K562 (cell line): ENCODE results near the gene NFYC. TPM values are rescaled to one million over a fixed set of nuclear protein-coding genes. Genes with fewer than 3 reads are reported as not detected.

Experiments used
- ATAC-seq: fragments of 200-7000 bp; cut with Tn5 transposase; 3 replicates; pipeline ENCODE4 v1.9.1; 2020; ENCODE audit warnings: moderate library complexity
- BruUV-seq: library from RNA; stranded (reverse); fragments of 400-500 nt; replicated peaks from 2 replicates; lab custom pipeline; 2021; lab: Mats Ljungman, UMichigan
- CTCF ChIA-PET: fragments of 300-600 bp; formaldehyde crosslinking; extraction: SDS; loops from one replicate; lab custom pipeline; 2021; ENCODE audit warnings: low intra/inter-chr PET ratio; lab: Yijun Ruan, JAX
- POLR2A ChIA-PET: fragments of 300-600, 350-650 bp; sonication (Branson Sonifier 250); formaldehyde crosslinking; extraction: SDS; loops from one replicate; lab custom pipeline; 2021; ENCODE audit warnings: antibody characterized with exemption, inconsistent platforms; lab: Yijun Ruan, JAX
- DNase-seq, 4 experiments: peaks; one replicate each; pipeline versions ENCODE4 v3.0.0 to v3.0.0-alpha.2; 2011 to 2018; ENCODE audit warnings: low spot score in 3 of 4, mixed read lengths in 3 of 4; ENCODE audit errors: extremely low read depth in 1 of 4
- FAIRE-seq: peaks from 2 replicates; lab custom pipeline; 2011; peaks lifted over from hg19 to GRCh38; lab: Jason Lieb, UNC
- H2AFZ ChIP-seq: 2 replicates; pipeline ENCODE4 v1.6.0; 2011; ENCODE audit warnings: low read depth, low read length, control low read depth, inconsistent platforms
- H3K27ac ChIP-seq: fragments of 200-600 bp; 3 replicates; pipeline ENCODE4 v1.8.0; 2011; ENCODE audit warnings: low read depth, mild to moderate bottlenecking, control low read depth, inconsistent platforms, low read length, moderate library complexity, mixed read lengths; ENCODE audit errors: extremely low read depth
- H3K27me3 ChIP-seq, 2 experiments: fragments of 300-600 bp in 1 of 2; 2 replicates in 1 of 2; 3 replicates in 1 of 2; pipeline versions ENCODE4 v1.6.0 to v1.8.0; 2011; ENCODE audit warnings: inconsistent platforms in 2 of 2, low read length in 2 of 2, mild to moderate bottlenecking in 1 of 2, mixed read lengths in 1 of 2, moderate library complexity in 1 of 2; ENCODE audit not compliant: control insufficient read depth in 2 of 2, insufficient read depth in 2 of 2
- H3K36me3 ChIP-seq: fragments of 300-600 bp; 3 replicates; pipeline ENCODE4 v1.8.0; 2011; ENCODE audit warnings: mild to moderate bottlenecking, low read length, inconsistent platforms; ENCODE audit not compliant: control insufficient read depth, insufficient read depth
- H3K4me1 ChIP-seq, 2 experiments: fragments of 200-600 bp in 1 of 2; replicated peaks in 1 of 2; 2 replicates in 1 of 2; 3 replicates in 1 of 2; pipeline versions ENCODE4 v1.5.1 to v1.8.0; 2011; ENCODE audit warnings: inconsistent platforms in 2 of 2, low read length in 2 of 2, mild to moderate bottlenecking in 1 of 2, mixed read lengths in 1 of 2, moderate library complexity in 1 of 2; ENCODE audit not compliant: control insufficient read depth in 2 of 2, insufficient read depth in 2 of 2
- H3K4me2 ChIP-seq: 2 replicates; pipeline ENCODE4 v1.6.1; 2011; ENCODE audit warnings: low read length, control low read depth, inconsistent platforms, mixed read lengths; ENCODE audit not compliant: insufficient read depth
- H3K4me3 ChIP-seq: fragments of 200-600 bp; sonication (generic), shearing (Covaris generic); 2 replicates; pipeline ENCODE4 v1.5.1; 2016; ENCODE audit warnings: control low read depth, inconsistent platforms
- H3K79me2 ChIP-seq: fragments of 200-600 bp; 3 replicates; pipeline ENCODE4 v1.8.0; 2011; ENCODE audit warnings: low read length, inconsistent platforms; ENCODE audit not compliant: control insufficient read depth, insufficient read depth
- H3K9ac ChIP-seq, 2 experiments: 2 replicates each; pipeline versions ENCODE4 v1.6.0 to v1.6.1; 2011; ENCODE audit warnings: low read depth in 2 of 2, low read length in 2 of 2, control low read depth in 1 of 2, inconsistent platforms in 1 of 2, mild to moderate bottlenecking in 1 of 2, mixed read lengths in 1 of 2; ENCODE audit not compliant: insufficient read depth in 1 of 2
- H3K9me1 ChIP-seq: one replicate; pipeline ENCODE4 v1.6.0; 2011; ENCODE audit warnings: inconsistent platforms, mild to moderate bottlenecking, low read length, moderate library complexity; ENCODE audit not compliant: control insufficient read depth, insufficient read depth
- H3K9me3 ChIP-seq: replicated peaks from 2 replicates; pipeline ENCODE4 v1.5.1; 2011; ENCODE audit warnings: low read depth, low read length, inconsistent platforms; ENCODE audit not compliant: control insufficient read depth, insufficient read depth
- H4K20me1 ChIP-seq: replicated peaks from 2 replicates; pipeline ENCODE4 v1.6.1; 2011; ENCODE audit warnings: low read length, inconsistent platforms, mixed read lengths; ENCODE audit not compliant: control insufficient read depth, insufficient read depth
- ARID2 ChIP-seq: fragments of 450-650 bp; IDR thresholded peaks from 2 replicates; pipeline ENCODE4 v1.6.1; 2017; ENCODE audit warnings: antibody characterized with exemption, mild to moderate bottlenecking
- CCNT2 ChIP-seq: IDR thresholded peaks from 2 replicates; pipeline ENCODE4 v1.6.1; 2011; ENCODE audit warnings: borderline replicate concordance, low read depth, mild to moderate bottlenecking, moderate library complexity, mixed read lengths, low read length; ENCODE audit not compliant: insufficient read length; ENCODE audit errors: extremely low read depth
- KDM5B ChIP-seq: fragments of 200-600 bp; sonication (generic); IDR thresholded peaks from 2 replicates; pipeline ENCODE4 v1.6.1; 2012; ENCODE audit warnings: low read depth, mild to moderate bottlenecking, moderate library complexity, low read length, control low read depth, inconsistent platforms; ENCODE audit not compliant: insufficient replicate concordance
- RREB1 ChIP-seq: fragments of 250-450 bp; sonication (Bioruptor Pico); IDR thresholded peaks from 2 replicates; pipeline ENCODE4 v1.4.0; 2020
- SMARCB1 ChIP-seq: IDR thresholded peaks from 2 replicates; pipeline ENCODE4 v1.6.1; 2011; ENCODE audit warnings: improper control_type of control experiment, low read depth; ENCODE audit not compliant: insufficient read length
- TFAP4 ChIP-seq: sonication (generic); formaldehyde crosslinking; IDR thresholded peaks from 2 replicates; pipeline ENCODE4 v1.8.0; 2022; ENCODE audit warnings: missing genetic modification reagents, mild to moderate bottlenecking, moderate library complexity, borderline replicate concordance
- ZNF263 ChIP-seq: sonication (generic); formaldehyde crosslinking; IDR thresholded peaks from 2 replicates; pipeline ENCODE4 v1.8.0; 2022; ENCODE audit warnings: mild to moderate bottlenecking, missing genetic modification reagents, borderline replicate concordance
- WGBS: fragments of 100-300 bp; shearing (Covaris generic); methylation state at CpG from one replicate; pipeline ENCODE4 v1.1.6; 2016; ENCODE audit warnings: low coverage, mixed read lengths; ENCODE audit not compliant: insufficient coverage; ENCODE audit errors: missing lambda C conversion rate; 5-methylcytosine and 5-hydroxymethylcytosine counted together
- in situ Hi-C: fragments of 300-500 bp; cut with MboI; formaldehyde crosslinking; loops from 4 replicates; pipeline ENCODE4 v1.15.0; 2018; ENCODE audit warnings: inconsistent platforms, mixed read lengths
- intact Hi-C: fragments of 100-400 bp; cut with micrococcal nuclease; formaldehyde crosslinking; loops from 2 replicates; pipeline ENCODE4 v1.14.2; 2022
- polyA plus RNA-seq, 8 experiments: library from polyadenylated mRNA; depleted of rRNA in 4 of 8; stranded (reverse) in 5 of 8; unstranded in 3 of 8; fragments of >200 nt; fragmentation: Nextera tagmentation in 2 of 8; fragmentation: Illumina TruSeq in 1 of 8; extraction: Ambion mirVana in 2 of 8; extraction: Trizol in 1 of 8; gene quantifications; 2 replicates each; pipeline versions ENCODE4 v1.2.1 to v1.2.3, GENCODE V29; 2011 to 2014; ENCODE audit warnings: inconsistent platforms in 1 of 8, missing spikeins in 1 of 8
- total RNA-seq, 7 experiments: library from RNA; depleted of rRNA in 6 of 7; stranded (reverse); fragments of >200 nt in 6 of 7; fragmentation: Illumina TruSeq in 2 of 7; extraction: Trizol in 2 of 7; gene quantifications; 2 replicates each; pipeline versions ENCODE4 v1.2.1 to v1.2.3, GENCODE V29; 2011 to 2021; ENCODE audit warnings: low replicate concordance in 1 of 7

The NFYC gene
- total and polyA plus RNA-seq, 9 of the 15 experiments (the other 6 are each of a cell fraction or from before 2014, with no cell fraction given), result 4.8 to 59.8 (median 41.1) TPM

GRCh38 chr1:40782371-40782956 lies 91.0 kb downstream of the NFYC start:
- 0 out of 2 replicates have a peak overlapping the region, but pooled peaks have one; percentile 21 for H2AFZ ChIP-seq
- H3K9me1 ChIP-seq, result no peaks in the 10 kb centered on the region
- H3K9me3 ChIP-seq, result no peaks in the 10 kb centered on the region
- peaks cover 7% of the 10 kb centered on the region; the same call in 2 of the 3 replicates for H3K79me2 ChIP-seq
- intact Hi-C loops, result no loop called here
- H3K27ac ChIP-seq, result no peak overlapping the region
- no peaks in the 10 kb centered on the region for H3K27me3 ChIP-seq
- 48% methylated on average over 11 of the region's 20 CpGs for WGBS
- H4K20me1 ChIP-seq, result no peaks in the 10 kb centered on the region; the same call in 1 of the 2 replicates
- no peak overlapping the region for H3K4me3 ChIP-seq
- ChIA-PET POLR2A (interaction anchor here (0.6 to 1.2 kb wide), 10 partner anchors 9 to 1534 kb away, joined by 3 to 5 read pairs (median 3); no protein-coding TSS in a partner anchor), CTCF (interaction anchor here (0.6 to 0.7 kb wide), 2 partner anchors 9 to 139 kb away, joined by 3 read pairs; no protein-coding TSS in a partner anchor)
- ATAC-seq, result no peak
- peak; percentile 28; the same call in 1 of the 2 replicates for TF ChIP-seq TFAP4 (CRISPR knock-in tag)
- TF ChIP-seq SMARCB1, result no peak
- TF ChIP-seq RREB1 (CRISPR knock-in tag), result no peak
- 0 out of 2 replicates have a peak, but pooled peaks have one; percentile 15 for TF ChIP-seq ZNF263 (CRISPR knock-in tag)
- TF ChIP-seq CCNT2, result no peak
- peak; percentile 12 for TF ChIP-seq KDM5B
- no peak for TF ChIP-seq ARID2
- peak overlapping the region; percentile 72; the same call in 1 of the 2 replicates for H3K4me2 ChIP-seq
- H3K4me1 ChIP-seq, result peaks cover 15 to 32% of the 10 kb centered on the region in 2 experiments
- FAIRE-seq, result no peak
- peak overlapping the region in 1 of 2 experiments; percentile 16; a peak in 2 of 4 replicates for H3K9ac ChIP-seq
- no TSS peak for BruUV-seq
- in situ Hi-C loops, result loop anchor here (5.0 kb wide), 1 partner anchor 60 kb away; no protein-coding TSS in a partner anchor
- no peaks in the 10 kb centered on the region for H3K36me3 ChIP-seq
- DNase-seq, result no peak
